ENCODE data around the gene PER1.
A peak's percentile ranks its signal among the peaks of the same experiment; 100 is the strongest.

Gene PER1, protein sequence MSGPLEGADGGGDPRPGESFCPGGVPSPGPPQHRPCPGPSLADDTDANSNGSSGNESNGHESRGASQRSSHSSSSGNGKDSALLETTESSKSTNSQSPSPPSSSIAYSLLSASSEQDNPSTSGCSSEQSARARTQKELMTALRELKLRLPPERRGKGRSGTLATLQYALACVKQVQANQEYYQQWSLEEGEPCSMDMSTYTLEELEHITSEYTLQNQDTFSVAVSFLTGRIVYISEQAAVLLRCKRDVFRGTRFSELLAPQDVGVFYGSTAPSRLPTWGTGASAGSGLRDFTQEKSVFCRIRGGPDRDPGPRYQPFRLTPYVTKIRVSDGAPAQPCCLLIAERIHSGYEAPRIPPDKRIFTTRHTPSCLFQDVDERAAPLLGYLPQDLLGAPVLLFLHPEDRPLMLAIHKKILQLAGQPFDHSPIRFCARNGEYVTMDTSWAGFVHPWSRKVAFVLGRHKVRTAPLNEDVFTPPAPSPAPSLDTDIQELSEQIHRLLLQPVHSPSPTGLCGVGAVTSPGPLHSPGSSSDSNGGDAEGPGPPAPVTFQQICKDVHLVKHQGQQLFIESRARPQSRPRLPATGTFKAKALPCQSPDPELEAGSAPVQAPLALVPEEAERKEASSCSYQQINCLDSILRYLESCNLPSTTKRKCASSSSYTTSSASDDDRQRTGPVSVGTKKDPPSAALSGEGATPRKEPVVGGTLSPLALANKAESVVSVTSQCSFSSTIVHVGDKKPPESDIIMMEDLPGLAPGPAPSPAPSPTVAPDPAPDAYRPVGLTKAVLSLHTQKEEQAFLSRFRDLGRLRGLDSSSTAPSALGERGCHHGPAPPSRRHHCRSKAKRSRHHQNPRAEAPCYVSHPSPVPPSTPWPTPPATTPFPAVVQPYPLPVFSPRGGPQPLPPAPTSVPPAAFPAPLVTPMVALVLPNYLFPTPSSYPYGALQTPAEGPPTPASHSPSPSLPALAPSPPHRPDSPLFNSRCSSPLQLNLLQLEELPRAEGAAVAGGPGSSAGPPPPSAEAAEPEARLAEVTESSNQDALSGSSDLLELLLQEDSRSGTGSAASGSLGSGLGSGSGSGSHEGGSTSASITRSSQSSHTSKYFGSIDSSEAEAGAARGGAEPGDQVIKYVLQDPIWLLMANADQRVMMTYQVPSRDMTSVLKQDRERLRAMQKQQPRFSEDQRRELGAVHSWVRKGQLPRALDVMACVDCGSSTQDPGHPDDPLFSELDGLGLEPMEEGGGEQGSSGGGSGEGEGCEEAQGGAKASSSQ (N-terminal part only)

DNA sequence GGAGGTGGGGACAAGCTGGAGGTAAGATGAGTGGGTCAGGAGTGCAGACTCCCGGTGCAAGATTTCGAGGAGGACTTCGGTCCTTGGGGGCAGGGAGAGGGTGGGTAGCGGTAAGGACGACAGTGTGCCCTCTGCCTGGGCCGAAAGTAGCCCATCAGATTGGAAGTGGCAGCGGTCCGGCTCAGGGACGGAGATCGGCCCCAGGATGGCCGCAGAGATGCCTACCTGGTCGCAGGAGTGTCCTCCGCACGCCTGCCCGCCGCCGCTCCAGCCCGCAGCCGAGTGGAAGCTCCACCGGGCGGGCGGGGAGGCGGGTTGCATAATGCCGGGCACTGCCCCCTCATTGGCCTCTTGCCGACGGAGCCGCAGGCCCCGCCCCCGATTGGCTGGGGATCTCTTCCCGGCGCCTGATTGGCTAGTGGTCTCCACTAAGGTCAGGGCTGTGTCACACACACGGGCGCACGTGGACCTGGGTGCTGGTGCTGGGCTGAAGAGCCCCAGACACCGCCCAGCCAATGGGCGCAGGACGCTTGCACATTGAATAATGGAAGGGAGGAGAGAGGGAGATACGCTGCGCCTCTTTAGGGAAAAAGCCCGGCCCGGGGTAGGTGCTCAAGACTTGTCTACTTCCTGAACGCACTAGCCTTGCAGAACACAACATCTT lies at the start of gene PER1:
Gene PER1, minus strand, starts transcription at position 293 of the 664 bp plus-strand sequence. CDS start 1,698 bp downstream, outside the sequence.
- TF ChIP-seq, protein P1, sequence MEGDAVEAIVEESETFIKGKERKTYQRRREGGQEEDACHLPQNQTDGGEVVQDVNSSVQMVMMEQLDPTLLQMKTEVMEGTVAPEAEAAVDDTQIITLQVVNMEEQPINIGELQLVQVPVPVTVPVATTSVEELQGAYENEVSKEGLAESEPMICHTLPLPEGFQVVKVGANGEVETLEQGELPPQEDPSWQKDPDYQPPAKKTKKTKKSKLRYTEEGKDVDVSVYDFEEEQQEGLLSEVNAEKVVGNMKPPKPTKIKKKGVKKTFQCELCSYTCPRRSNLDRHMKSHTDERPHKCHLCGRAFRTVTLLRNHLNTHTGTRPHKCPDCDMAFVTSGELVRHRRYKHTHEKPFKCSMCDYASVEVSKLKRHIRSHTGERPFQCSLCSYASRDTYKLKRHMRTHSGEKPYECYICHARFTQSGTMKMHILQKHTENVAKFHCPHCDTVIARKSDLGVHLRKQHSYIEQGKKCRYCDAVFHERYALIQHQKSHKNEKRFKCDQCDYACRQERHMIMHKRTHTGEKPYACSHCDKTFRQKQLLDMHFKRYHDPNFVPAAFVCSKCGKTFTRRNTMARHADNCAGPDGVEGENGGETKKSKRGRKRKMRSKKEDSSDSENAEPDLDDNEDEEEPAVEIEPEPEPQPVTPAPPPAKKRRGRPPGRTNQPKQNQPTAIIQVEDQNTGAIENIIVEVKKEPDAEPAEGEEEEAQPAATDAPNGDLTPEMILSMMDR (IDR thresholded peaks at IDR 0.05) = no peak

DNA sequence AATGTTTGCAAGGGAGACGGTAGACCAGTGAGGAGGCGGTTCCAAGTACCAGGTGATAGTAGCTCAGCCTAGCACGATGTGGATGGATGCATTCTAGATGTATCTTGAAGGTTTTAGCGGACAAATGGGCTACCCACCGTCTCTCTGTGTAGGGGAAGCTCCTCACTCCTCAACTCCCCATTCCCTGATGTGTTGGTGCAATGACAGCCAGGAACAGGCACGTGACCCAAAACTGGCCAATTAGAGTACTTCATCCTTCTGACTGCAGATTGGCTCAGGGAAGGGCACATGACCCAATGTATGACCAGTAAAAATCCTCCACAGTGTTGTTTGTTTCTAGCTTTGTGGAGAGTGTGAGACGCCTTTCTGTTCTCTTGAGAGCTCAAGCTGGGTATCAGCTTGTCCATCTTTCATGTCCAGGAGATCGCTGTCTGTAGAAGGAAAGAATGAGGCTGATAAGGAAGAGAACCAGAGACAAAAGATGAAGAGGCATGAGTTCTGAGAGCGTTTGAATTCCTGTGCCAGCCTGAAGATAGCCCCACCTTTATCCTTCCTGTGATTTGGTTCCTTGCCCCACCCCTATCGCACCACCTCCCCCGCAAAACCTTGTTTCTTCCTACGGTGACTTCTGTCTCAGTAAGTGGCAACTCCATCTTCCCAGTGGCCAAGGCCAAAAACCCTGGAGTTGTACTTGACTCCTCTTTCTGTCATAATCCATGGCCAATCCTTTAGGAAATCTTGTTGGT lies 40.0 kb upstream of the PER1 start:
- TF ChIP-seq, protein P1 (IDR thresholded peaks at IDR 0.05) = no peak

DNA sequence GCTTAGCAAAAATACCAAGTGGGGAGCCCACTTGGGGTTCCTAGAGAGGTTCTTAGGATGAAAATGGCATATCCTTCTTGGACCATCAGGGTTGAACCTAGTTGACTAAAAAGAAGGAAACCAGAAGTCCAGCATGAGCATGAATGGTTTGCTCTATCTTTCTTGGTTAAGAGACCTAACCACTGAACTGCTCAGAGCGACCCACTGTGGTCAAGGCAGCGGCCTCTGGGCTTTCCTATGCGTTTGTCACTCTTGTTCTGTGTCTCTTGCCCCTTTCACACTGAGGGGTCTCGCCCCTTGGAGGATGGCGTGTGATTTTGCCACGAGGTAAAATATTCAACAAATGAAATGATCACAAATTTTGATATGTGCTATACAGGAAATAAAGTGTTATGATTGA lies 38.3 kb upstream of the PER1 start:
- TF ChIP-seq, protein P1 (IDR thresholded peaks at IDR 0.05) = no peak

GRCh38 chr17:8189711-8190477 lies 37.7 kb upstream of the PER1 start, which contains the start of gene BORCS6:
TSS of gene BORCS6 (minus strand) at chr17:8190180. CDS start at chr17:8190140, 40 bp downstream.
- TF ChIP-seq, protein P1 (IDR thresholded peaks at IDR 0.05) = peak; percentile 39; the same call in 1 of the 2 replicates

- TF ChIP-seq, protein P1 (IDR thresholded peaks at IDR 0.05) = no peak
Measured at GRCh38 chr17:8189041-8189710, 37.0 kb upstream of the PER1 start.
